PFSK-1 (cell line): Measurements from ENCODE around the gene FPR1. TPM values are rescaled to one million over a fixed set of nuclear protein-coding genes. Genes with fewer than 3 reads are reported as not detected.

Source experiments
- FOXP2 ChIP-seq: optimal IDR thresholded peaks from 2 replicates; pipeline ENCODE3; 2011; ENCODE audit warnings: borderline replicate concordance, control low read depth, inconsistent platforms; ENCODE audit not compliant: insufficient read depth; ENCODE audit errors: extremely low read length, extremely low read depth
- POLR2AphosphoS5 ChIP-seq: IDR thresholded peaks from 2 replicates; pipeline ENCODE4 v1.6.1; 2012; ENCODE audit warnings: low read depth, mild to moderate bottlenecking, control low read depth, low read length, moderate library complexity
- SIN3A ChIP-seq: IDR thresholded peaks from 2 replicates; pipeline ENCODE4 v1.6.1; 2012; ENCODE audit warnings: mild to moderate bottlenecking, low read length, moderate library complexity, borderline replicate concordance; ENCODE audit not compliant: insufficient read depth
- TAF1 ChIP-seq: IDR thresholded peaks from 2 replicates; pipeline ENCODE4 v1.6.1; 2012; ENCODE audit warnings: low read length, control low read depth, borderline replicate concordance; ENCODE audit not compliant: insufficient read depth
- polyA plus RNA-seq: library from polyadenylated mRNA; unstranded; fragments of >200 nt; gene quantifications from one replicate; pipeline ENCODE4 v1.2.1, GENCODE V29; 2012; ENCODE audit warnings: low read depth, missing spikeins; ENCODE audit not compliant: insufficient read length
- TF ChIP-seq, protein P1 (sequence below), 2 experiments: IDR thresholded peaks; 2 replicates each; pipeline versions ENCODE4 v1.6.1 to v1.8.0; 2011 to 2012; ENCODE audit warnings: low read depth in 2 of 2, low read length in 2 of 2, control low read depth in 1 of 2, inconsistent platforms in 1 of 2, mild to moderate bottlenecking in 1 of 2, moderate library complexity in 1 of 2; ENCODE audit not compliant: insufficient read depth in 1 of 2

The FPR1 gene, protein sequence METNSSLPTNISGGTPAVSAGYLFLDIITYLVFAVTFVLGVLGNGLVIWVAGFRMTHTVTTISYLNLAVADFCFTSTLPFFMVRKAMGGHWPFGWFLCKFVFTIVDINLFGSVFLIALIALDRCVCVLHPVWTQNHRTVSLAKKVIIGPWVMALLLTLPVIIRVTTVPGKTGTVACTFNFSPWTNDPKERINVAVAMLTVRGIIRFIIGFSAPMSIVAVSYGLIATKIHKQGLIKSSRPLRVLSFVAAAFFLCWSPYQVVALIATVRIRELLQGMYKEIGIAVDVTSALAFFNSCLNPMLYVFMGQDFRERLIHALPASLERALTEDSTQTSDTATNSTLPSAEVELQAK
- not detected for polyA plus RNA-seq

DNA sequence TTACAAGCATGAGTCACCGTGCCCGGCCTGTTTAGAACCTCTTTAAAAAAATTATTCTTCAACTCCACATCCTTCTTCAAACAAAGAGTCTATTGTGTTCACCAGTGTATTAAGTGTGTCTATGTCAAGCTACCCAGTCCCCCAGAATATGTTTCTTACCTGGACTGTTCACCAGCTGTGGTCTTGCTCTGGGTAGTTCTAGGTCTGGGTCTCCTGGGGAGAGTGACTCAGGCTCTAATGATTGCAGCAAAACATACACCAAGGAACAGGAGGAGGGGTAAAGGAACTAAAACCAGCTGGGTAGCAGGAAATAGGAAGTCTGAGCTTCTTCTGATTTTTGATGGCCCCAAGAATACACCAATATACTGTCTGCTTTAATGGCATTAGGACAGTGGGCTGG, at the start of gene FPR1:
FPR1 (minus strand) TSS at position 224 of the 400 bp plus-strand sequence. CDS start 4,884 bp downstream, outside the sequence.
- TF ChIP-seq SIN3A (no peak), POLR2AphosphoS5 (no peak), FOXP2 (no peak), TAF1 (no peak)
- TF ChIP-seq, protein P1, sequence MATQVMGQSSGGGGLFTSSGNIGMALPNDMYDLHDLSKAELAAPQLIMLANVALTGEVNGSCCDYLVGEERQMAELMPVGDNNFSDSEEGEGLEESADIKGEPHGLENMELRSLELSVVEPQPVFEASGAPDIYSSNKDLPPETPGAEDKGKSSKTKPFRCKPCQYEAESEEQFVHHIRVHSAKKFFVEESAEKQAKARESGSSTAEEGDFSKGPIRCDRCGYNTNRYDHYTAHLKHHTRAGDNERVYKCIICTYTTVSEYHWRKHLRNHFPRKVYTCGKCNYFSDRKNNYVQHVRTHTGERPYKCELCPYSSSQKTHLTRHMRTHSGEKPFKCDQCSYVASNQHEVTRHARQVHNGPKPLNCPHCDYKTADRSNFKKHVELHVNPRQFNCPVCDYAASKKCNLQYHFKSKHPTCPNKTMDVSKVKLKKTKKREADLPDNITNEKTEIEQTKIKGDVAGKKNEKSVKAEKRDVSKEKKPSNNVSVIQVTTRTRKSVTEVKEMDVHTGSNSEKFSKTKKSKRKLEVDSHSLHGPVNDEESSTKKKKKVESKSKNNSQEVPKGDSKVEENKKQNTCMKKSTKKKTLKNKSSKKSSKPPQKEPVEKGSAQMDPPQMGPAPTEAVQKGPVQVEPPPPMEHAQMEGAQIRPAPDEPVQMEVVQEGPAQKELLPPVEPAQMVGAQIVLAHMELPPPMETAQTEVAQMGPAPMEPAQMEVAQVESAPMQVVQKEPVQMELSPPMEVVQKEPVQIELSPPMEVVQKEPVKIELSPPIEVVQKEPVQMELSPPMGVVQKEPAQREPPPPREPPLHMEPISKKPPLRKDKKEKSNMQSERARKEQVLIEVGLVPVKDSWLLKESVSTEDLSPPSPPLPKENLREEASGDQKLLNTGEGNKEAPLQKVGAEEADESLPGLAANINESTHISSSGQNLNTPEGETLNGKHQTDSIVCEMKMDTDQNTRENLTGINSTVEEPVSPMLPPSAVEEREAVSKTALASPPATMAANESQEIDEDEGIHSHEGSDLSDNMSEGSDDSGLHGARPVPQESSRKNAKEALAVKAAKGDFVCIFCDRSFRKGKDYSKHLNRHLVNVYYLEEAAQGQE (IDR thresholded peaks at IDR 0.05; ENCODE audit: insufficient read depth in 1 of 2, low read depth in 2 of 2, low read length in 2 of 2), result no peak

DNA sequence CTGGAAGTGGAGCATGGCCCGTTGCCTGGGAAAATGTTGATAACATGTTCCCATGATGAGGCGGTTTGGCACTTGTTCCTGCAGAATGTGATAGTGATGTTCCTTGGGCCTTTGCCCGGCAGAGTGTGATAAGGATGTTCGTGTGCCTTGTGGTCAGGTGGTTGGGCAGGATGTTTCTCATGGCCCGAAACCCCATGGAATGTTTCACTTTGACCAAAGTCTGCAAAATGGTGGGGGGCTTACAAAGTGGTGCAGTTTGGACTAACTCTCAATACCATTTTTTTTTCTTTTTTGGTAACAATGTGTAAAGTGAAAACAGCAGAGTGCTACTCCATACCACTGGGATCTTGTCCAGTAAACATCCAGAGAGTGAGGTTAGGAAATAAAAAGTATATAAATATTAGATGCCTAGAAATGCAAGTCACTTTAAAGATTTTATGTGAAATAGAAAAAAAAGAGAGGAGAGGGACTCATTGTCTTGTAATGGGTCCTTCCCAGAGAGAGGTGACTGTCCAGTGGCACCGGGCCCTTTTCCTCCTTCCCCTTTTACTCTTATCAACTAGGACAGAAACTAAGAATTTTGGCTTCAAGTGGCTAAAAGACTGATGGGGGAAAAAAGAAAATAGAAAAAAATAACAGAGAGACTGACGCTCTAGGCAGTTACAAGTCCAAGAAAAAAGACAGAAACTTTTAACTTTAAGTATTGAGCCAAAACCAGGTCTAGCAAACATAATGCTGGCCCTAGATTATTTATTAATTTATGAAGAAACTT, 49.0 kb upstream of the FPR1 start:
- no peak for TF ChIP-seq SIN3A
- no peak for TF ChIP-seq TAF1
- no peak for TF ChIP-seq POLR2AphosphoS5
- TF ChIP-seq, protein P1 (IDR thresholded peaks at IDR 0.05; ENCODE audit: insufficient read depth in 1 of 2, low read depth in 2 of 2, low read length in 2 of 2), result no peak
- TF ChIP-seq FOXP2, result no peak

DNA sequence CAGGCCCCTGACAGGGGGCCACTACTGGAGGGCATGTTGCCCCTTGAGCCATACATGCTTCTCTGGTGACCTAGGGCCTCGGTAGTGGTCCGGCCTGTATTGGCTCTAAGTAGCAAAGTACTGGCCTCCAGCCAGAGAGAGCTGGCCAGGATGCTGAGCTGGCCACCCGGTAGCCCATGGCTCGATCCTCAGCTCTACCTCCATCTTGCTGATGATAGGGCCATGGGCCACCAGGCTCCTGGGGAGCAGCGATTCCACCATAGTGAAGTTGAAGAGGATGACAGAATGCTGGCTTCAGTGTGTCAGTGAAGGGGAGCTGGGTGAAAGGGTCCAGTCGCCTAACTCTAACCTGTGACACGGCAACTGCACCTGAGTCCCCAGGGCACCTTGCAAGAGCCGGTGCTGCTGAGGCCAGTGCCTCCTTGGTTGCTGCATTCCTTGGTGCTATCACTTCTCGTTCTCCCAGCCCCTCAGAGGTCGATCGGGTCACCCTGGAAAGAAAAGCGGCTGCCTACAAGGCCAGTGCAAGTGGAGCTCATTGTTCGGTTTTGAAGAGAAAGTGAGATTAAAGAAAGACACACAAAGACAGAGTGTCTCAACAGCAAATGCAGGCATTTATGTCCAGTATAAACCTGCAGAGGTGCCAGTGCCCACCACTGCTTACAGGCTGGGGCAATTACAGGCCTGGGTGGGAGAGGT, 48.2 kb upstream of the FPR1 start:
- TF ChIP-seq TAF1 (no peak), POLR2AphosphoS5 (no peak), SIN3A (no peak), FOXP2 (no peak)
- TF ChIP-seq, protein P1 (IDR thresholded peaks at IDR 0.05; ENCODE audit: insufficient read depth in 1 of 2, low read depth in 2 of 2, low read length in 2 of 2), result no peak; a peak in 1 of 4 replicates

GRCh38 chr19:51799034-51799773, 47.5 kb upstream of the FPR1 start:
- TF ChIP-seq TAF1 (peak; percentile 49; the same call in 1 of the 2 replicates), POLR2AphosphoS5 (peak; percentile 60), FOXP2 (peak; percentile 66), SIN3A (peak; percentile 65; the same call in 1 of the 2 replicates)
- TF ChIP-seq, protein P1 (IDR thresholded peaks at IDR 0.05; ENCODE audit: insufficient read depth in 1 of 2, low read depth in 2 of 2, low read length in 2 of 2), result peak; percentile 3 to 45; a peak in 1 of 4 replicates
